ENCODE measurements around the gene TMPRSS3.

TMPRSS3 gene

GRCh38 chr21:42370894-42371654 lies 24.8 kb downstream of the TMPRSS3 start:
- DNase-seq (ENCODE audit: low spot score) = no peak

DNA sequence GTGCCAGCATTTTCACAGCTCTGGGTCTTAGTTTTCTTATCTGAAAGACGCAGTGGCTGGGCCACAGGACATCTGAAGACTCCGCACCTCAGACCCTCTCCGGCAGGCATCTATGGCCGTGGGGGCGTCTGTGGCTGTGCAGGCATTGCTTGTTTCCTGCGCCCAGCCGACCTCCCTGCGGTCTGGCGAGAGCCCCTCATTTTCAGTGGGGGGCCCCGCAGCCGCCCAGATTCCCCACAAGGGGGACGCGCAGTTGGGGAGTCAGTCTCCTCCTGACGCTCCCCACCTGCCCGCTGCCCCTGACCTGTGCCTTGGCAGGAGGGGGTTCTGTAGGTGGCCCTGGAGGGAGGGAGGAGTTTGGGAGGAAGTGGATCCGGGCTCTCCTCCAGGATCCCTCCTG lies 26.0 kb downstream of the TMPRSS3 start:
- no peak for DNase-seq (ENCODE audit: low spot score)

DNA sequence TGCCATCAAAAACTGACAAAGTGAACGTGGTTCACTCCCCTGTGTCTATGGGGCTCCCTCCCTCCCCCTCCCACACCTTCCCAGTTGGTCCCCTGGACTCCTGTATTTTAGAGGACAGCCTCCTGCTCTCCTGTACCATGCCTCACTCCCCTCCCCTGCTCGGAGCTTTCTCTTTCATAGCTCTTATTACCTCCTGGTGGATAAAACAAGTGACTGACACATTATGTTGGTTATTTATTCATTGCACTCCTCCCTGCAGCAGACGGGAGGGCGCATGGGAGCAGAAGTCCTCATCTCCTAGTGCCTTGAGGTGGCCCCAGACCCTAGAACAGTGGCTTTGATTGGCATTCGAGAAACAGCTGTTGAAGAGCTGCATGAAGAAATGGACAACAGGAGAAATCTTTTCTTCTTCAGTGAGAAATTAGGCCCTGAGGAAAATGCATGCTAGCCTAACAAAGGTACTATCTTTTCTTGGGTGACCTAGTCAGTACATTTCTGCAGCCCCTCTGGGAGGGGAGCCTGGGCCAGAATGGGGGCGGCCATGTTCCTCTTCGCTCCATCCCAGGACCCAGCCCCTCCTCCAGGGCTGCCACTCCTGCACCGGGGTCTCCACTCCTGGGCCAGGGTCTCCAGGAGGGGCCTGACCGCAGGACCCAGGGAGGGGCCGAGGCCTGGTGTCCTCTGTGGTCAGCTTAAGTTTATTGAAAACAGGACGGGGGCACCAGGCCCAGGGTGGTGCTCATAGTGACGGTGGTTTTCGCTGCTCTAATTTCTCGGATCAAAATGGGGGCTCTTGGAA lies 28.3 kb downstream of the TMPRSS3 start:
- DNase-seq (ENCODE audit: low spot score) = no peak

DNA sequence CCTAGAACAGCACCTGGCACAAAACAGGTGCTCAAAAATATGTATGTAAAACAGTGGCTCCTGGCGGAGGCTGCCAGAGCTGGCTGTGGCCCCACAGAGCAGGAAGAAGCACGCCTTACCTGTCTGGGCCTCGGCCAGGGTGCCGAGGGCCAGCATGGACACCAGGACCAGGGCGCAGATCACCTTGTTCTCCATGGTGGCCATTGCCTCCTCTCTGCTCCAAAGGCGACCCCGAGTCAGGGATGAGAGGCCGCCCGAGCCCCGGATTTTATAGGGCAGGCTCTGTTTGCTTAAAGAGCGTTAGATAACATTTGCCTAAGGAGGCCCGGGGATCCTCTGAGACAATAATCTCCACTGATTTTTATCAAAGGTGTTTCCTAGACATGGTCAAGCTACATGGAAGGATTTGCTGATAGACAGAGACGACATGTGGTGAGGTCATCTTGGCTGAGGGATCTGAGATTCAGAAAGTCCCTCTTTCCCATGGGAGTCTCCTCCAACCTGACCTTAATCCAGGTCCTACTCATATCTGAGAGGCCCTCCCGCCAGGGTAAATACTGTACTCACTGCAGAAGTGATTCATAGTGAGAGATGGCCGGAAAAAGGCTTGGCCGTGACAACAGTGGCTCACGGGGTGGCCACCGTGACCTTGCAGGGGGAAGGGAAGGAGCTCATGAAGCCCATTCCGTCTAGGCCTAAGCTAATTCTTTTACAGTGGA lies 29.4 kb downstream of the TMPRSS3 start, which contains the start of gene TFF1:
TSS of gene TFF1 (minus strand) at position 244 of the 719 bp plus-strand sequence. CDS start at position 204, 40 bp downstream.
- no peak for DNase-seq (ENCODE audit: low spot score)

- no peak for DNase-seq (ENCODE audit: low spot score)
Observed at GRCh38 chr21:42365770-42366169, 30.1 kb downstream of the TMPRSS3 start.

- DNase-seq (ENCODE audit: low spot score) = no peak
Observed at GRCh38 chr21:42364304-42364865, 31.5 kb downstream of the TMPRSS3 start.

- DNase-seq (ENCODE audit: low spot score) = no peak
Observed at GRCh38 chr21:42363312-42363711, 32.5 kb downstream of the TMPRSS3 start.

DNA sequence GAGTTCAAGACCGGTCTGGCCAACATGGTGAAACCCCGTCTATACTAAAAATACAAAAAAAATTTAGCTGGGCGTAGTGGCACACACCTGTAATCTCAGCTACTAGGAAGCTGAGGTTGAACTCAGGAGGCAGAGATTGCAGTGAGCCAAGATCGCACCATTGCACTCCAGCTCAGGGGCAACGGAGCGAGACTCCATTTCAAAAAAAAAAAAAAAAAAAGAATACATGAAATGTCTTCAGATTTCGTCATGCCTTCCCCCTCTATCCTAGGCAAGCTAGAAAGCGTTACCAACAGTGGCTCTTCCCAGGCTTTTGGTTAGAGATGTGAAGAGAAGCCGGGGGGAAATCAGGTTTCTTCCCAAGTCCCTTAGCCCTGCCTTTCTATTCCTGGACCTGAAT lies 33.2 kb downstream of the TMPRSS3 start:
- DNase-seq (ENCODE audit: low spot score) = no peak

GRCh38 chr21:42362198-42362597 lies 33.7 kb downstream of the TMPRSS3 start:
- DNase-seq (ENCODE audit: low spot score) = no peak

- no peak for DNase-seq (ENCODE audit: low spot score)
Observed at GRCh38 chr21:42361286-42361685, 34.6 kb downstream of the TMPRSS3 start.

GRCh38 chr21:42360317-42360716 lies 35.5 kb downstream of the TMPRSS3 start:
- no peak for DNase-seq (ENCODE audit: low spot score)

DNA sequence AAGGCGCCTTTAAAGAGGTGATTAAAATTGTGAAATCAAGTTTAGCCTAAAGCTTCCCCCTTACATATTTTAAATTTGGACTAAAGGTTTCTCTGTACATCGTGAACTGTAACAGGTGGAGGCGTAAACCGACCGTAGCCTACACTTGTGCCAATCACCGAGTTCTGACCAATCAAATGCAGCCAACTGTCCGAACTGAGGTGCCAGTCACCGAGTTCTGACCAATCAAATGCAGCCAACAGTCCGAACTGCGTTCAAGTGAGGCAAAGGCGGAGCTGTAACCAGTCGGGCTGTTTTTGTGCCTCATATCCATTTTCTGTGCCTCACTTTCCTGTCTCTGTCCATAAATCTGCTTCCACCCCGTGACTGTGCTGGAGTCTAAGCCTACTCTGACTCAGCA lies 36.9 kb downstream of the TMPRSS3 start:
- no peak for DNase-seq (ENCODE audit: low spot score)

DNA sequence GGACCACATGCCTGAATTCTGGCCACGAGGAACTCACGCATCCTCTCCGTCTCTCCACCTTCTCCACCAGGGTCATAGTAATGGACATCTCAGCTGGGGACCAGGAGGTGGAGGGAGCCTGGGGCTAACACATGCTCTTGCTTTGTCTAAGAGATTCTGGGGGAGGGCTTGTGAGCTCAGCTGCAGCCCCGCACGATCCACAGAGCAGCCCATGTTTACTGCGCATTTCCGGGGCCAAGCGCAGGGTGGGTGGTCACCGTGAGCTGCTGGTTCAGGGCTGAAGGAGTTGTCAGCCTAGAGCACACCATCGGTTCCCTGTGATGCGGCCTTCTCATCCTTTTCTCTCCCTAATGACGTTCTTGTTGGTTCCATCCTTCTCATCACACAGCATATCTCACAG lies 37.6 kb downstream of the TMPRSS3 start:
- DNase-seq (ENCODE audit: low spot score) = no peak

GRCh38 chr21:42357307-42357706 lies 38.5 kb downstream of the TMPRSS3 start:
- no peak for DNase-seq (ENCODE audit: low spot score)

DNA sequence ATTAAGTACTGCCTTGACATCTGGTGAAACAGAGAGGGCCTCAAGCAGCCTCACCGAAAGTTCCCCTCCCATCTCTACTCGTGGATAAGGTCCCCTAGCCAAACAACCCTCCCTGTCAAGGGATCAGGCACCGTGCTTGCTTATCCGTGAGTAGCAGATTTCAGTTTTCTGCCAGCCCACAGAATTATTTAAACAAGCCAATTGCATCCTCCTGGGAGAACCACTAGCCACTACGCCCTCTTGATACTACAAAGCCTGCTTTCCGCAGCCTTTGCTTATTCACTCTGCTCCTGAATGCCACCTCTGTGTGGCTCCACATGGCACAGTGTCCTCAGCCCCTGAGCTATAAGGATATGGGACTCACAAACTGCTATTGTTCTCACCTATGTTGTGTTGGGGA lies 39.2 kb downstream of the TMPRSS3 start:
- DNase-seq (ENCODE audit: low spot score) = no peak

DNA sequence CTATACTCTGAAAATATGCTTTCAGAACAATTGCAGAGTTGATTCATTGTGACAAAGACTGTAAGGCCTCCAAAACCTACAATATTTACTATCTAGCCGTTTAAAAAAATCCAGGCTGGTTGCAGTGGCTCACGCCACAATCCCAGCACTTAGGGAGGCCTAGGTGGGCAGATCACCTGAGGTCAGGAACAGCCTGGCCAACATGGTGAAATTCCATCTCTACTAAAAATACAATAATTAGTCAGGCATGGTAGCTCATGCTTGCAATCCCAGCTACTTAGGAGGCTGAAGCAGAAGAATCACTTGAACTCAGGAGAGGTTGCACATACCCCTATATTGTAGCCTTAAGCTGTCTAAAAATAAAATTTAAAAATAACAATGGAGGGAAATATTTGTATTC lies 39.8 kb downstream of the TMPRSS3 start:
- no peak for DNase-seq (ENCODE audit: low spot score)

DNA sequence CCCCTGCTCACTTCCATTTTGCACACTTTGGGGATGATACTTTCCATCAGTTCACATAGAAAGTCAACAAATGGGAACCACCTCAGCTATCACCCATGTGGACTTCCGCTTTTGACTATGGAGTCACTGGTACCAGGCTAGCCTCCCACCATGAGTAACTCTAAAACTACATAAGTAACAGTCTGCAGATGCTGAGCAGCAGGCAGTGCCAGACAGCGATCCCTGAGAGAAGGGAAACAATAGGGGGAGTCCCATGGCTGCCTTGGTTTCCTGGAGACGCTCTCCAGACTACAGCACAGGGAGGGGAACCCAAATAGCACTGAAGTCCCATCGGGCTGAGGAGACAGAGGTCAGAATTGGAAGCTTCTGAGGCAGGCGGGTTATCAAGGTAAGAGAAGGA lies 42.2 kb downstream of the TMPRSS3 start:
- DNase-seq (ENCODE audit: low spot score) = no peak

DNA sequence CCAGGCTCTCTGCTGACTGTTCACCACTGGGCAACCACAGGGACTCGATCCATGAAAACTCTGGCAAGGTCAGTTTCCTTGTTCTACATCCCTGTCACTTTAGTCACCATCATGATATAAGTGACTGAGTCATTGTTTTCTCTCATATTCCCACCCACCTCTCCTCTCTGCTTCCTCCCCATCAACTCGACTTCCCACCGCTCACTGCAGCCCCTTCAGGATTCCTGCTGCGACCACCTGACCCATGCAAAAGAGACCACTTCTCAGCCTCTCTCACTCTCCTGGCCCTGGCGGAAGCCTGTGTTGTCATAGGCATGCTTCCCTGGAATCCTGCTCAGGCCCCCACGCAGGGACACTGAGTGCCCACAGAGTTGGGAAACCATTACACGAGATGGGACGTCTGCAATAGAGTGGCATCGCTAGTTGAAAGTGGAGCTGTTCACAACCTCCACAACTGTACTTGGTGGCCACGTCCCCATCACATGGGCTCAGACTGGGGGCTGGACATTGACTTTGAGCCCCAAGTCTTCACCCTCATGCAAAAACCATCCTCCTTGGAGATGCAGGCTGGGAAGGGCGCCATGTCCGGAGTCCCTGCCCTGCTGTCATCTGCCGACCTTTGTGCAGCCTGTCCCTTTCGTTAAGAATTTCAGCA lies 43.3 kb downstream of the TMPRSS3 start:
- DNase-seq (ENCODE audit: low spot score) = no peak

DNA sequence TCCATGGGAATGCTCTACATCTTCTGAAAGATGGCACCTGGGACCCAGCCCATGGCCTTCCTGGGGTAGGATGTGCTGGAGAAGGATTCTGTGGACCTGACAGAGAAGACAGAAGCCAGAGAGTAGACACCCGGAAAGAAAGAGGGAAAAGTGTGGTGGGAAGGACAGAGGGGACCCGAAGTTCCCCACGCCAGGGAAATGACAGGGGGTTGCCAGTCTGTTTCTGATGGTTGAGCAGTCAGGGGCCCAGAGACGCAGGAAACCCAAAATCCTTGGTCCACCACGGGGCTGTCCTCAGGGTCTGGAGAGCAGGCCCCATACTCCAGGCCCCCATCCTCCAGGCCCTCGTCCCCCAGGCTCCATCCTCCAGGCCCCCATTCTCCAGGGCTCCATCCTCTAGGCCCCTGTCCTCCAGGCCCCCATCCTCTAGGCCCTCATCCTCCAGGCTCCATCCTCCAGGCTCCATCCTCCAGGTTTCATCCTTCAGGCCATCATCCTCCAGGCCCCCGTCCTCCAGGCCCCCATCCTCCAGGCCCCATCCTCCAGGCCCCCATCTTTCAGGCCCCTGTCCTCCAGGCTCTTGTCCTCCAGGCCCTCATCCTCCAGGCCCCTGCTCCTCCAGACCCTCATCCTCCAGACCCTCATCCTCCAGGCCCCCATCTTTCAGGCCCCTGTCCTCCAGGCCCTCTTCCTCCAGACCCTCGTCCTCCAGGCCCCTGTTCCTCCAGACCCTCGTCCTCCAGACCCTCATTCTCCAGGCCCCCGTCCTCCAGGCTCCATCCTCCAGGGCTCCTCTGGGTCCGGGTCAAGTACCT lies 44.0 kb downstream of the TMPRSS3 start:
- DNase-seq (ENCODE audit: low spot score) = no peak

DNA sequence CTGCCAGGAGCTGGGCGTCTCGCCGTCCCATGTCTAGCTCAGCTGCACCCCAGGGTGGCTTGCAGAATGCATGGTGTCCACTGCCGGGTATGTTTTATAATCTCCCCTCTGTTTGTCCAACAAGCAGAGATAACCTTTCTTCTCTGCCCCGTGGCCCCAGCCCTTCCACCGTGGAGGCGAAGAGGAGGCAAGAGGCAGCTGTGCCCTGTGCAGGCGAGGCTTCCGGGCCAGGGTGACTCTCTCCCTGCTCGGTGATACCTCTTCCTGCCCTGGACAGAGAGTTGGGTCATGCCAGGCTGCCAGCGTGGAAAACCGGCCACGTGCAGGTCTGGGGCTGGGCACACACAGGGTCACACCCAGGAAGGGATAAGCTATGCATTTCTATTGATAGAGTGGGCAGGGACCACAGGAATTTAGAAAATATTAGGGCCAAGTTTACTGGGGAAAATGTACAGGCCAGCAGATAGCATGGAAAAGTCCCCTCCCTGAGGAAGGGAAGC lies 44.9 kb downstream of the TMPRSS3 start, which contains the start of gene TFF2:
TSS of gene TFF2 (minus strand) at position 68 of the 500 bp plus-strand sequence. CDS start at position 31, 37 bp downstream.
- no peak for DNase-seq (ENCODE audit: low spot score)

Data from CD4-positive, alpha-beta T cell treated with Interleukin-2 at 100 ng/mL for 4 hours (primary cell).